Stimulated activated CD8-positive, alpha-beta memory T cell treated with anti-CD3 and anti-CD28 coated beads, Interleukin-4, amount 100 ng/mL, for 4 hours (primary cell): ENCODE results near the gene GDI2.
"Not testable (repeated sequence)": the region's sequence is repeated elsewhere in the genome, so short reads cannot be mapped to it uniquely, and the experiment has no call there.

Experiments
- DNase-seq, 2 donors: peaks; one replicate each; pipeline ENCODE4 v3.0.0-alpha.2; 2020; ENCODE audit warnings: low read depth in 2 of 2, low spot score in 1 of 2

Gene GDI2

GRCh38 chr10:5828725-5829124 is 15.5 kb upstream of the GDI2 start:
- DNase-seq, result no peak

DNA sequence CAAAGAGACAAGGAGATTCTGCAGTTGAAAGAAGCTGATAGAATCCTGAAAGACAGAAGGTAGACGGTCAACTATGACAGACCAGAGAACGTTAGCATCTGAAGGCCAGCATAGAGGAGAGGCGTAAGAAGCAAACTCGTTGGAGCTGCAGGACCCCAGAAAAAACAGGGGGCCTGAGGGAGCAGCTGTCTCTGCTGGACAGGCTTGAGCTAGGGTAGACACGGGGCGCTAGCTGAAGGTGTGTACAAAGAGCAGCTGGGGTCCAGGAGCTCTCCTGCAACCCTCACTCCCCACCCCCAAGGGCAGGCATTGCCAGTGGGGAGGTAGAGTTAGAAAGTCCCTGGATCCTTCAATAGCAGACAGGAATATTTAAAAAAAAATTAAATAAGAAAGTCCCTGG is 14.6 kb upstream of the GDI2 start:
- no peak for DNase-seq

GRCh38 chr10:5826511-5826910 is 13.3 kb upstream of the GDI2 start:
- not testable (repeated sequence) for DNase-seq

DNA sequence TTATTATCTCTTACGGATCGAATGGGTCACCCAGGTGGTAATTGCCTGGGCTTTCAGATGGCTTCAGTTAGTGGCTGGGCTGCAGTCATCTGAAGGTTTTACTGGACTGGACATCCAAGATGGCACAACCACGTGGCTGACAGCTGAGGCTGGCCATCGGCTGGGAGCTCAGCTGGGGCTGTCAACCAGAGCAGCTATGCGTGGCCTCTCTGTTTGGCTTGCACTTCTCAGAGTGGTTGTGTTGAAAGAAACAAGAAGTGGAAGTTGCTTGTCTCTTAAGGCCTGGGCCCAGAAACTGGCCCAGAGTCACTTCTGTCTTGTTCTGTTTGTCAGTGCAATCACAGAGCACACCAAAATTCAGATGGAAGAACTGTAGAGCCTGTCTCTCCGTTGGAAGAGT is 5.7 kb upstream of the GDI2 start:
- no peak for DNase-seq

DNA sequence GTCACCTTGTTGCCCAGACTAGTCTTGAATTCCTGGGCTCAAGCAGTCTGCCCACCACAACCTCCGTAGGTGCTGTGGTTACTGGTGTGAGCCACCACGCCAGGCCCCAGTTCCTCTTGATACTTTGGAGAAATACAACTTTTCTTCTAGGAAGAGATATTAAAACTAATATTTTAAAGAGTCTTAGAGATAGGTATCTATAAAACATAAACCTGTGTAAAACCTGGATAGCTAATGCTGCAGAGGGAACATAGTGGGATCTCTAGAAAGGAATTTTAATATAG is 4.8 kb upstream of the GDI2 start:
- DNase-seq, result no peak

DNA sequence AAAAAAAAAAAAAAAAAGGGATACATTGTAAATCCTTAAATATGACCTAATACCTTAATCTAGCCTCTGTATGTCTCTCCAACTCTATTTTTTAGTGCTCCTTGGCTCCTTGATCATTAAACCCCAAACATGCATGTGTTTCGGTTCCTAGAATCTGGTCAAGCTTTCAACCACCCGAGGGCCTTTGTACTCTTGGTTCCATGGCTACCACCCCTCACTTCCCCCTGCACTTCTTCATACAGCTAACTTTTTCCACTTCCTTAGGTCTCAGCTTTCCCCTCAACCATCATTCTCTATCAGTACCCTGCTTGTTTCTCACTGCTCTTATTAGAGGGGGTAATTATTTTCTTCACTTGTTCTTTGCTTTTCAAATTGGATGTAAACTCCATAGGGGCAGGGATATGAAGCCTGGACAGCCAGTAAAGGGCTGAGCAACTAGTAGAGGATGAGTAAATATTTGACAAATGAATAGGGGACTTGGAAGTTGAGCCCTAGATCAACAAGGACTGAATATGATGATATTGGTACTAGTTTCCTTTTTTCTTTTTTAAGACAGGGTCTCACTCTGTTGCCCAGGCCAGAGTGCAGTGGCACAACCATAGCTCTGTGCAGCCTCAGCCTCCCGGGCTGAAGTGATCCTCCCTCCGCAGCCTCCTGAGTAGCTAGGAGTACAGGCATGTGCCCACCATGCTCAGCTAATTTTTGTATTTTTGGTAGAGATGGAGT is 4.3 kb upstream of the GDI2 start:
- no peak for DNase-seq

GRCh38 chr10:5816170-5816569 is 2.9 kb upstream of the GDI2 start:
- DNase-seq, result no peak

DNA sequence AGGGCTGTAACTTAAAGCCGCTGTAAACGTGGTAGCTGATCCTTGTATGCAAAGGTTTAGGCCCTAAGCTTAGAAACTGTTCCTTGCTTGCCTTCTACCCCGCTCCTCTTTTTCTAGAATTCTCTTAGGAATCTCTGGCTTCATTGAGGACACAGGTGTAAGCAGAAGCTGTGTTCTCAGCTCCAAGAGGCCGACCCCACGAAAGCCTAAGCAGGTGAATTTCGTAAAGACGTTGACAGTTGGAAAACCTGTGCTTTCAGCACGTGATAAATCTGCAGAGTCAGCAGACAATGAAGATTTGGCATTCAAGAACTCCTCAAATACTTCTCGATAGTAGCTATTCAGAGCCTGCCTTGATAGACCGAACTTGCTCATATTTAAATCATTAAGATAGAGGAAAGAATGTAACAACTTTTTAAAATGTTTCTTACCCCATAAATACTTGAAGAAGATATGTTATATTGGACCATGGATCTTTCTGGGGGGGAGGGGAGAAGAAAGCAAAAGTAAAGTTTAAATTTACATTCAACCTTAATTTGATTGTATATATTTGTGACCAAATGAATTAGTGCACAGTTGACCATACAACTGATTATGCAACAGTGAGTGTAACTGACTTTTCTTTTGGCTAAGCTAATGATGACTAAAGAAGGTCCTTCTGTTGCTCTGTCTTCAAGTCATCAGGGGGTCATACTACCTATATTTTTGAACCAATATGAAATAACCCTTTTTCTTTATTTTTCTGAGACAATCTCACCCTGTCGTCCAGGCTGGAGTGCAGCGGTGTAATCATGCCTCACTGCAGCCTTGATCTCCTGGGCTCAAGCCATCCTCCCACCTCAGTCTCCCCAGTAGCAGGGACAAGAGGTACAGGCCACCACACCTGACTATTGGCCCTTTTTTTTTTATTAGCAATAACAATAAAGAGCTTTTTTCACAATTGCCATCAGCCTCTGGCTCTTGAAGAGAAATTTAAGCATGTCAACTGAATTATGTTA is 1.2 kb upstream of the GDI2 start:
- DNase-seq, result no peak

DNA sequence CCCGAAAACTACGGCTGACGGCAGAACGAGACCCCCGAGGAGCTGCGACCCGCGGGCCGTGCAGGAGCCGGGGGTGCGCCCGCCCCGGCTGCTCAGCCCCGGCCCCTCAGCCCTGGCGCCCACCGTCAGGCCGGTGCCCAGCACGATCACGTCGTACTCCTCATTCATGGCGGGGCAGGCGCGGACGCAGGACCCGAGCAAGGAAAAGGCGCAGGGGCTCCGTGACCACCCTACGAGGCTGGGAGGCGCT is 218 bp downstream of the GDI2 start:
- DNase-seq, result peak in 1 of 2 donors; percentile 2

DNA sequence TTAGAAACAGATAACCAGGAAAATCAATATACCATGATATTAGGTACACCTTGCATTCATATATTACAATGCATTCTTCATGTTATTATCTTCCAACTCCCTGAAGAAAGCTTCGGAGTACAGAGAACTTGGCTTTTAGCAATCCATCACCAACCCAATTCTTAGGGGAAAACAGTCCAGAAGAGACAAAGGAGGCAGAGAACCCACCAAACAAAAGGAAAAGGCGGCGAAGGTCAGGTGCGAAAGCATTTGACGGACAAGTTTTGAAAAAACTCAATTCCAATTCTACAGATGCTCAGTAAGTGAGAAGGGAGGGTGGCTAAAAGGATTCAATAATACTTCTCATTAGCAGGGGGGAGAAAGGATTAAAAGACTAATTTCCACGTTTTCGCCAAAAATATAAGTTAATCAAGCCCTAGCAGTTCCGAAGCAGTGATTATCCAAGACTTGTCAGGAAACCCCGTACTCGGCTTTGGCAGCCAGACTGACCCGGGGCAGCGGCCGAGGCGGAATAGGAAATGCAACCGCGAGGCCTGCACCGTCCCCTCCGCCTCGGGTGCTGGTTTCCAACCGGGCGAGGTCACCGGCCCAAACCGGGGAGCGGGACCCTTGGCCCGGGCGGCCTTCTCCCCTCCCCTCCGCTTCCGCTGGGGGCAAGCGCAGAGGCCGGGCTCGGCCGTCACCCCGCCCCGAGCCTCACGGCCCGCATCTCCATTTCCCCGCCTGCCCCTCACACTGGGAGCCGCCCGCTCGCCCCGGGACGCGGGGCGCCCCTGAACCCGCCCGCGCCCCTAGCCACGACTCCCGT is 747 bp downstream of the GDI2 start:
- DNase-seq, result peak in 1 of 2 donors; percentile 2

- no peak for DNase-seq
These were observed 1.8 kb downstream of the GDI2 start for GRCh38 chr10:5811387-5811821.

DNA sequence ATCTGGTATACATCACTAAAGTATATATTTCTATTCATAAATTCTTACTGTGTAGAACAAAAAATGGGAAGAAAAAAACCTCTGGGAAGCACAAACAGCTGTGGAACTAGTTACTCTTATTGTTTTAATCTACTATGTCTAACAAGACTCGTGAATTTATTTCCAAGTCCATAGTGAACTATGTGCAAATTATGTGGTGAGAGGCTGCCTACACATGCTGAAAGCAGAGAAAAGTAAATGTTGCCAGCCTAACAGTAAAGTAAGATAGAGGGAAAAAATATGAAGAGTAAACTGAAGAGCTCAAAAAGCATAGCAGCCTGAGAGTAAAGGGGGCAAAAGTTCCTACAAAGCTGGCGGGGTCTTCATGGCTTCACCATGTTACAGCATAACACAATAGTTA is 3.0 kb downstream of the GDI2 start:
- DNase-seq, result no peak

GRCh38 chr10:5809527-5810154 is 3.6 kb downstream of the GDI2 start:
- no peak for DNase-seq

GRCh38 chr10:5808783-5809392 is 4.3 kb downstream of the GDI2 start:
- not testable (repeated sequence) for DNase-seq

- no peak for DNase-seq
These were observed 6.5 kb downstream of the GDI2 start for GRCh38 chr10:5806745-5807144.

DNA sequence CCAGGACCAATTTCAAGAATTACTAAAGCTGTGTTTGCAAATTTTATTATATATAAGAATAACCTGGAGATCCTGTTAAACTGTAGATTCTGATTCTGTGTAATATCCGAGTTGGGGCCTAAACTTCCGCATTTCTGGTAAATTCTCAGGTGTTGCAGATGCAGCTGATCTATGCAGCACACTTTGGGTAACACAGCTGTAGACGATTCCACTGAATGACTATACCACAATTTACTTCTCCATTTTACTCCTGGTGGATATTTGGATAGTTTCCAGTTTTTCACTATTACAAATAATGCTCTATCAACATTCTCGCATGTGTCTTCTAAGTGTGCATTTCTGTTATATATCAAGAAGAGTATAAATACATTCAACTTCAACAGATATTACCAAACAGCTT is 7.5 kb downstream of the GDI2 start:
- DNase-seq, result no peak

DNA sequence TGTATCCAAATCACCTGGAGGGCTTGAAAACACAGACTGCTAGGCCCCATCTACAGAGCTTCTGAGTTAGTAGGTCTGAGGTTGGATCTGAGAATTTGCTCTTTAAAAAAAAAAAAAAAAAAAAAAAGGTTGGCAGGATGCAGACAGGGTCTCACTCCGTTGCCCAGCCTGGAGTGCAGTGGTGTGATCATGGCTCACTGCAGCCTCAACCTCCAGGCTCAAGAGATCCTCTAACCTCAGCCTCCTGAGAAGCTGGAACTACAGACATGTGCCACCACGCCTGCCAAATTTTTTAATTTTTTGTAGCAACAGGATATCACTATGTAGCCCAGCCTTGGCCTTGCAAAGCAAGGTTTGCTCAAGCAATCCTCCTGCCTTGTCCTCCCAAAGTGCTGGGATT is 8.0 kb downstream of the GDI2 start:
- DNase-seq, result no peak

DNA sequence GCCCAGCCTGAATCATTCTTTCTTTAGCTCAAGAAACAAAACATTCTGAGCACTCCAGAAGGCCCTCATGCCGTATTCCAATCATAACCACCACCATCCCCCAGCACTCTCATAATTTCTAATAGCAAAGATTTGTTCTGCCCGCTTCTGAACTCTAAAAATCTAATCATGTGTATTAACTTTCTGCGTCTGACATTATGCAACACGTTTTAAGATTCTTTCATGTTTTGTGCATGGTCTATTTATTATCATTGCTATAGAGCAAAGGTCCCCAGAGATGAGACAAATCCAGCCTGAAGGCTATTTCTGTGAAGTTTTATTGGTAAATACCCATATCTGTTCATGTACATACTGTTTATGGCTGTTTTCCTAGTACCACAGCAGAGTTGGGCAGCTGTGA is 8.8 kb downstream of the GDI2 start:
- no peak for DNase-seq

- DNase-seq, result no peak
These were observed 12.5 kb downstream of the GDI2 start for GRCh38 chr10:5800782-5801181.

- DNase-seq, result no peak
These were observed 19.0 kb downstream of the GDI2 start for GRCh38 chr10:5794236-5794635.

- no peak for DNase-seq
These were observed 23.6 kb downstream of the GDI2 start for GRCh38 chr10:5789626-5790025.
